NB4 (cell line): ENCODE measurements around the gene GRIK4.

Source experiments
- CTCF ChIP-seq: IDR thresholded peaks from one replicate; pipeline ENCODE4 v1.5.1; 2012; ENCODE audit warnings: low read depth, low read length
- POLR2A ChIP-seq: IDR thresholded peaks from 2 replicates; pipeline ENCODE4 v1.6.1; 2011; ENCODE audit warnings: mild to moderate bottlenecking; ENCODE audit not compliant: insufficient read length; ENCODE audit errors: extremely low read depth

DNA sequence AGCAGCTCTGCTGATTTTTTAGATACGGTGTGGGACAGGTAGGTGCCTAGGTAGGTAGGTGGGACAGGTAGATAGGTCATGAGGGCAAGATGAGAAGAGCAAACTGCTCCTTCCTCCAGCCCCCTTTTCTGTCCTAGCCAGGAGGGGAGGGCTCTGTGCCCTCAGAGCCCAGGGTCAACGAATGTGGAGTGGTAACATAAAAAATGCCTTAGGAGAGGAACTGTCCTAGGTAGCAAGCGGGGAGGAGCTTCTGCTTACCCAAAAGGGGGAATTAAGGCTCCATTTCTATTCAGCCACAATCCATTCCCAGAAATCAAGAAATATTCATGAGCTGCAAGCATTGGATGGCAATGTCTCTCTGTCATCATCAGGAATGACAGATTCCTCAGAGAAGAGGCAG lies 234.8 kb downstream of the GRIK4 start:
- TF ChIP-seq CTCF: no peak
- no peak for TF ChIP-seq POLR2A
